PC-9 (cell line): Measurements from ENCODE around the gene LRP2. TPM values are rescaled to one million over a fixed set of nuclear protein-coding genes. Genes with fewer than 3 reads are reported as not detected.

ENCODE experiments used
- BruUV-seq: library from RNA; stranded (reverse); fragments of 400-500 nt; replicated peaks from 2 replicates; lab custom pipeline; 2021; lab: Mats Ljungman, UMichigan
- CTCF ChIA-PET: fragments of 300-600 bp; sonication (Branson Sonifier 250); formaldehyde crosslinking; loops from one replicate; lab custom pipeline; 2022; ENCODE audit warnings: antibody characterized with exemption; lab: Charles Lee
- POLR2A ChIA-PET: fragments of 300-600 bp; sonication (Branson Sonifier 250); formaldehyde crosslinking; loops from one replicate; lab custom pipeline; 2022; ENCODE audit warnings: antibody characterized with exemption; ENCODE audit not compliant: unreplicated experiment; lab: Charles Lee
- DNase-seq, 2 experiments: peaks; one replicate each; pipeline versions ENCODE4 v3.0.0 to v3.0.0-alpha.2; 2015 to 2022; ENCODE audit warnings: mixed read lengths in 1 of 2
- H2AFZ ChIP-seq: fragments of 200-600 bp; sonication (generic); 2 replicates; pipeline ENCODE4 v1.8.1; 2017; ENCODE audit warnings: antibody characterized with exemption
- H3F3A ChIP-seq: fragments of 200-600 bp; sonication (generic); 2 replicates; pipeline ENCODE4 v1.8.1; 2017; ENCODE audit warnings: antibody characterized with exemption, mild to moderate bottlenecking, low read depth; ENCODE audit not compliant: insufficient read depth
- H3K27ac ChIP-seq: fragments of 200-600 bp; sonication (generic); 2 replicates; pipeline ENCODE4 v1.6.1; 2016; ENCODE audit warnings: mixed run types
- H3K27me3 ChIP-seq: fragments of 200-600 bp; sonication (generic); 2 replicates; pipeline ENCODE4 v1.6.1; 2016; ENCODE audit warnings: low read depth, mixed run types; ENCODE audit not compliant: insufficient read depth
- H3K36me3 ChIP-seq: fragments of 200-600 bp; sonication (generic); 2 replicates; pipeline ENCODE4 v1.6.1; 2016; ENCODE audit warnings: low read depth, mixed run types
- H3K4me1 ChIP-seq: fragments of 200-600 bp; sonication (generic); replicated peaks from 2 replicates; pipeline ENCODE4 v1.6.1; 2016; ENCODE audit warnings: mixed run types; ENCODE audit not compliant: insufficient read depth
- H3K4me2 ChIP-seq: fragments of 200-600 bp; sonication (generic); 2 replicates; pipeline ENCODE4 v1.6.1; 2017; ENCODE audit warnings: mixed run types
- H3K4me3 ChIP-seq: fragments of 200-600 bp; sonication (generic); 2 replicates; pipeline ENCODE4 v1.6.1; 2016; ENCODE audit warnings: mixed run types
- H3K79me2 ChIP-seq: fragments of 200-600 bp; sonication (generic); 2 replicates; pipeline ENCODE4 v1.6.1; 2017; ENCODE audit warnings: low read depth, mixed run types
- H3K9me2 ChIP-seq: fragments of 200-600 bp; sonication (generic); 2 replicates; pipeline ENCODE4 v1.8.1; 2017; ENCODE audit warnings: mild to moderate bottlenecking; ENCODE audit not compliant: insufficient read depth
- H3K9me3 ChIP-seq: fragments of 200-600 bp; sonication (generic); 2 replicates; pipeline ENCODE4 v1.8.1; 2016; ENCODE audit warnings: low read depth; ENCODE audit not compliant: insufficient read depth
- H4K20me1 ChIP-seq: fragments of 200-600 bp; sonication (generic); 2 replicates; pipeline ENCODE4 v1.8.1; 2017; ENCODE audit not compliant: insufficient read depth
- EZH2 ChIP-seq: fragments of 200-600 bp; sonication (generic); IDR thresholded peaks from 2 replicates; pipeline ENCODE4 v1.8.0; 2017; ENCODE audit warnings: antibody characterized with exemption, low read depth
- intact Hi-C: fragments of 100-400 bp; cut with micrococcal nuclease; formaldehyde crosslinking; loops from one replicate; pipeline ENCODE4 v1.10.0; 2022; ENCODE audit not compliant: unreplicated experiment
- total RNA-seq: library from RNA; stranded (reverse); gene quantifications from 2 replicates; pipeline ENCODE4 v1.2.3, GENCODE V29; 2021
- TF ChIP-seq, protein P1 (sequence below): fragments of 200-600 bp; sonication (generic); conservative IDR thresholded peaks from 2 replicates; pipeline ENCODE4 v1.6.1; 2017; ENCODE audit warnings: mixed run types, antibody characterized with exemption, mild to moderate bottlenecking, moderate library complexity

LRP2 gene
- total RNA-seq, 1 experiment from 2014 or later = not detected

GRCh38 chr2:169285531-169286235 lies 76.7 kb downstream of the LRP2 start:
- POLR2A ChIA-PET = no interaction called here
- Histone ChIP-seq H3K4me2 (no peak overlapping the region), H3K79me2 (no peaks in the 10 kb centered on the region), H3K9me3 (no peaks in the 10 kb centered on the region), H4K20me1 (no peaks in the 10 kb centered on the region), H3K27ac (no peak overlapping the region), H3K4me3 (no peak overlapping the region), H3K36me3 (no peaks in the 10 kb centered on the region), H2AFZ (no peak overlapping the region), H3K27me3 (no peaks in the 10 kb centered on the region), H3F3A (no peaks in the 10 kb centered on the region), H3K4me1 (no peaks in the 10 kb centered on the region), H3K9me2 (no peaks in the 10 kb centered on the region)
- CTCF ChIA-PET = no interaction called here
- BruUV-seq = no TSS peak
- TF ChIP-seq EZH2 = no peak
- TF ChIP-seq, protein P1, sequence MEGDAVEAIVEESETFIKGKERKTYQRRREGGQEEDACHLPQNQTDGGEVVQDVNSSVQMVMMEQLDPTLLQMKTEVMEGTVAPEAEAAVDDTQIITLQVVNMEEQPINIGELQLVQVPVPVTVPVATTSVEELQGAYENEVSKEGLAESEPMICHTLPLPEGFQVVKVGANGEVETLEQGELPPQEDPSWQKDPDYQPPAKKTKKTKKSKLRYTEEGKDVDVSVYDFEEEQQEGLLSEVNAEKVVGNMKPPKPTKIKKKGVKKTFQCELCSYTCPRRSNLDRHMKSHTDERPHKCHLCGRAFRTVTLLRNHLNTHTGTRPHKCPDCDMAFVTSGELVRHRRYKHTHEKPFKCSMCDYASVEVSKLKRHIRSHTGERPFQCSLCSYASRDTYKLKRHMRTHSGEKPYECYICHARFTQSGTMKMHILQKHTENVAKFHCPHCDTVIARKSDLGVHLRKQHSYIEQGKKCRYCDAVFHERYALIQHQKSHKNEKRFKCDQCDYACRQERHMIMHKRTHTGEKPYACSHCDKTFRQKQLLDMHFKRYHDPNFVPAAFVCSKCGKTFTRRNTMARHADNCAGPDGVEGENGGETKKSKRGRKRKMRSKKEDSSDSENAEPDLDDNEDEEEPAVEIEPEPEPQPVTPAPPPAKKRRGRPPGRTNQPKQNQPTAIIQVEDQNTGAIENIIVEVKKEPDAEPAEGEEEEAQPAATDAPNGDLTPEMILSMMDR = no peak
- intact Hi-C loops = no loop called here
- DNase-seq = no peak

- Histone ChIP-seq H3K4me3 (no peak overlapping the region), H3K9me2 (no peaks in the 10 kb centered on the region), H3F3A (no peaks in the 10 kb centered on the region), H3K36me3 (no peaks in the 10 kb centered on the region), H3K79me2 (no peaks in the 10 kb centered on the region), H3K4me1 (no peaks in the 10 kb centered on the region), H4K20me1 (no peaks in the 10 kb centered on the region), H3K27me3 (no peaks in the 10 kb centered on the region), H3K9me3 (no peaks in the 10 kb centered on the region), H3K4me2 (no peak overlapping the region), H2AFZ (no peak overlapping the region), H3K27ac (no peak overlapping the region)
- DNase-seq = no peak
- ChIA-PET CTCF (no interaction called here), POLR2A (no interaction called here)
- TF ChIP-seq, protein P1 = no peak
- TF ChIP-seq EZH2 = no peak
- BruUV-seq = no TSS peak
- intact Hi-C loops = no loop called here
These were observed 81.8 kb downstream of the LRP2 start for GRCh38 chr2:169280502-169280901.

GRCh38 chr2:169275696-169276444 lies 86.5 kb downstream of the LRP2 start:
- POLR2A ChIA-PET = no interaction called here
- H3K4me1 ChIP-seq = no peaks in the 10 kb centered on the region
- CTCF ChIA-PET = interaction anchor here (0.6 to 0.9 kb wide), 2 partner anchors 166 to 479 kb away, joined by 3 to 4 read pairs; no protein-coding TSS in a partner anchor
- H3K9me3 ChIP-seq = no peaks in the 10 kb centered on the region
- no peaks in the 10 kb centered on the region for H3K79me2 ChIP-seq
- H2AFZ ChIP-seq = no peak overlapping the region
- no peaks in the 10 kb centered on the region for H4K20me1 ChIP-seq
- intact Hi-C loops = loop anchor here (2.0 kb wide), 1 partner anchor 165 kb away; no protein-coding TSS in a partner anchor
- no peaks in the 10 kb centered on the region for H3F3A ChIP-seq
- peak in 1 of 2 experiments; percentile 1 for DNase-seq
- no TSS peak for BruUV-seq
- no peaks in the 10 kb centered on the region for H3K27me3 ChIP-seq
- H3K27ac ChIP-seq = no peak overlapping the region
- no peak overlapping the region for H3K4me3 ChIP-seq
- no peaks in the 10 kb centered on the region for H3K36me3 ChIP-seq
- no peak for TF ChIP-seq EZH2
- TF ChIP-seq, protein P1 = peak; percentile 47; the same call in 1 of the 2 replicates
- H3K4me2 ChIP-seq = no peak overlapping the region
- H3K9me2 ChIP-seq = no peaks in the 10 kb centered on the region
